CD4-positive, alpha-beta T cell treated with Interleukin-21 for 1 hour (primary cell): ENCODE results near the gene HEPACAM2.

Source experiments
- DNase-seq: peaks from one replicate; pipeline ENCODE4 v3.0.0-alpha.2; 2020

HEPACAM2 gene

GRCh38 chr7:93202594-93203250 is 23.5 kb downstream of the HEPACAM2 start:
- no peak for DNase-seq

DNA sequence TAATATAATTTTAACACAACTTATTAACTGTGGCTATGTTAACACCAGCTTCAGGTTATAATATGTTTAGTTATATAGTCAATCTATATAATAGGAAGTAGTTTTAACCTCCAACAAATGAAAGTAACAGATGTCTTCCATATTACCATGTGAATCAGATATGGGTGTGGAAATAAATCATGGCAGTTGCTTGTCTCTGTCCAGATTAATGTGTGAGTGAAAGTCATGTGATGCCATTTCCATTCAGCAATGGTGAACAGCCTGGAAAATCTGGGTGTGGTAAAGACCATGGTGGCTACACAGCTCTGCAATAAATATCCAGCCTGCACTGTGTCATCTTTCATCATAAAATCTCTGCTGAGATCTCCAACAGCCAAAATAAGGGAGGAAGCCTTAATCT is 27.8 kb downstream of the HEPACAM2 start:
- no peak for DNase-seq

DNA sequence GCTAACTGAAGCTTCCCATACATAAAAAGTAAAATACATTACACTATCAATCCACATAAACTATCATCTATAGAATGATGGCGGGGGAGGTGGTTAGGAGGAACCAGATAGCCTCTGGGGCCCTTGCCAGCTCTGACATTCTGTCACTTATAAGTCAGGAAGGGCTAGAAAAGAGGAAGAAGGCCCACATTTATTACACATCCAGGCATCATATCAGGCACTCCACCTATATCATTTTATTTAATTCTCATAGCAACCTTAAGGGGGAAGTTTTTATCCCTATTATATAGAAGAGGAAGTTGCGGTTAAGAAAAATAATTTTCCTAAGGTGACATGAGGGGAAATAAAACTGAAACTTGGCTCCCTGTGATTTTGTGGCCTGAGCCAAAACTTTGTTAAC is 29.9 kb downstream of the HEPACAM2 start:
- no peak for DNase-seq

DNA sequence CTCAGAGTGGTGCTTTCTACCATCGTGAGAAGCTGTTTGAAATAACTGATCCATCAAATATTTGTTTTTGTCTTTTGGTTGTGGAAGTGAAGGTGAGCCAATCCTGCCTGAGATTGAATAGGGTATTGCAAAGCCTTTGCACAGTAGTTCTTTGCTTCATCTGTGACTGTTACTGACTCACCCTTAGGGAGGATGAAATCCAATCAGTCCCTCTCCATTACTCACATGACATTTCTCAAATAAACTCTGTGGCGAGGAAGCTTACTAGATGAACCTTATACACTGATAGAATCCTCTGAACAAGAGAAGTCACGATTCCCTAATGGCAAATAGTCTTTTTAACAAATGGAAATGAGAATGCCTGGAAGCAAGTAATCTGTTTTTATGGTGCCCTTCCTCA is 31.9 kb downstream of the HEPACAM2 start:
- no peak for DNase-seq

DNA sequence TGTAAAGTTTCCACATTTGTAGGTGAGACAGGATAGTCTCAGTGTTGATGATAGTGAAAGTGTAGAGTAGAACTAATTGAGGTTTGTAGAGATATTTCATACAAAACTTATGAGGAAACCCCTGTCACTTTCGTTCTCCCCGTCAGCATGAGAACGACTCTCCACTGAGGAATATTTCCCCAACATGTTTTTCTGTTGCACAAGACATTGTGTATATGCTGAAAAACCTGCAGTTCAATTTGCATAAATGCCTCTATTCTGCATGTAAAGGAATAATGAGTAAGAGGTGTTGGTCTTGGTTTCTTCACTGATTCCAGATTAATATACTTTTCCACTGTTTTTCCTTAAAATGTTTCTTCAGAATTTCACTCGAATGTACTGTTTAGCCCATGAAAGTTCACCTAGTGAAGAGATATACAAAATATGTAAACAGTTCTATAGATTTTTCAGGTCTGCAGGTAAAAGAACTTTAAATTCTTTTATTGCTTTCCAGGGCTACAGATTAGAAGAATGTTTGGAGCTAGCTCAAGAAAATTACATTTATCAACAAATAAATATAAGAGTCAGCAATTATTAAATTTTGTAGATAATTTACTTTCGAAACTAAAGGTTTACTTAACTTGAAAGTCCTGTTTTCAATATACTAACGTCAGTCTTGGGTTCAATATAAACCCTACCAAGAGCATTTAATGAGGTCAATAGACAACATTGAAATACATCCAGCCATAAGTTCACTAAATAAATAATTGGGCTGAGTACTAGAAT is 37.2 kb downstream of the HEPACAM2 start:
- DNase-seq, result no peak

- no peak for DNase-seq
Measured at GRCh38 chr7:93185303-93186027, 40.8 kb downstream of the HEPACAM2 start.

DNA sequence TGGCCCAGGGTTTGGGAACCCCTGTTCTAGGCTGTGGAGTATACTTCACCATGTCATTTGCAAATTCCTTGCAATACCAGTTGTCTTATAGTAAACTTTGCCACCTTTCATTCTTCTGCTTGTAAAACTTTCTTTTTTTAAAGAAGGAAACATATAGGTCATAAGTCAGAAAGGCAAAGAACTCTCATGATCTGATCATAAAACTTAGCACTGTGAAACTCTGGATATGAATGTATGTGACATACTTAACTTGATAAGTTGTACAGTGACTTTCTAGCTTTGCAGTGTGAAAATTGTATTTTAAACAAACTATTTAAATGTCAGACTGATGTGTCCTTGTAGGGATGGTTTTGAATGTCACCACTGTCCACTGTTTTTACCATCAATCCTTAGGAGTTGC is 47.1 kb downstream of the HEPACAM2 start:
- DNase-seq, result no peak

- DNase-seq, result peak; percentile 5
Measured at GRCh38 chr7:93178213-93178612, 48.1 kb downstream of the HEPACAM2 start.

- DNase-seq, result no peak
Measured at GRCh38 chr7:93176992-93177580, 49.2 kb downstream of the HEPACAM2 start.

DNA sequence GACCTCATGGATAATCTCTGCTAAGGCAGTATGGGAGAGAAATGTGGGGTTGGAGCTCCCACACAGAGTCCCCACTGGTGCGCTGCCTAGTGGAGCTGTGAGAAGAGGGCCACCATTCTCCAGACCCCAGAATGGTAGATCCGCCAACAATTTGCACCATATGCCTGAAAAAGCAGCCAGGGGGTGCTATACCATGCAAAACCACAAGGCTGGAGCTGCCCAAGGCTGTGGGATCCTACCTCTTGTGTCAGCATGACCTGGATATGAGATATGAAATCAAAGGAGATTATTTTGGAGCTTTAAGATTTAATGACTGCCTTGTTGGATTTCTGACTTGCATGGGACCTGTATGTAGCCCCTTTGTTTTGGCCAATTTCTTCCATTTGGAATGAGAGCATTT is 51.0 kb downstream of the HEPACAM2 start:
- DNase-seq, result no peak

DNA sequence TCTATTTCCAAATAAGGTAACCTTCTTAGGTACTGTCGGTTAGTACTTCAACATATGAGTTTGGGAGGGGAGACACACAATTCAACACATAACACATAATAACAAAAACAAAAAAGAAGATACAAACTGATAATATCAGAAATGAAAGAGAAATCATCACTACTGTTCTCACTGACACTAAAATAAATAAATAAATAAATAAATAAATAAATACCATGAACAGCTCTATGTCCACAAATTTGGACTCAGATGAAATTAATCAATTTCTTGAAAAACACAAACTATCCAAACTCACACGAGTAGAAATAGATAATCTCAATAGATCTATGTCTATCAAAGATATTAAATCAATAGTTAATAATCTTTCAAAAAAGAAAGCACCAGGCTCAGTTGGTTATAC is 53.6 kb downstream of the HEPACAM2 start:
- DNase-seq, result no peak

DNA sequence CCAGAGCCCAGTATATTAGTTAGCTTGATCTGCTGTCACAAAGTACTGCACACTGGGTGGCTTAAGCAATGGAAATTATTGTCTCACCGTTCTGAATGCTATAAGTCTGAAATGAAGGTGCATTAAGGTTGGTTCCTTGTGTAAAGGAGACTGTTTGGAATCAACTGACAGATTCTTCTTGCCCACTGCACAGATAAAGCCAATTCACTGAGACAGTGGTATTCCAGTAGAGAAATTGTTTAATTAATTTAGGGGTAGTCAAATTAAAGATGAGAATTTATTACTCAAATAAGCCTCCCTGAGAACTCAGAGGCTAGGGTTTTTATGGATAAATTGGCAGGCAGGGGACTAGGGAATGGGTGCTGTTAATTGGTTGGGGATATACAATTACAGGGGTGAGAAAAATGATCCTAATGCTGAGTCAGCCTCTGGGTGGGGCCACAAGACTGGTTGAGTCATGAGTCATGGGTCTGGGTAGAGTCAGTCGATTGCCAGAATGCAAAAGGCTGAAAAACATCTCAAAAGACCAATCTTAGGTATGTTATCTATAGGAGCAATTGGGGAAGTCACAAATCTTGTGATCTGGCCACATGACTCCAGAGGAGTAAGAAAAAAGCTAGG is 54.6 kb downstream of the HEPACAM2 start:
- no peak for DNase-seq

DNA sequence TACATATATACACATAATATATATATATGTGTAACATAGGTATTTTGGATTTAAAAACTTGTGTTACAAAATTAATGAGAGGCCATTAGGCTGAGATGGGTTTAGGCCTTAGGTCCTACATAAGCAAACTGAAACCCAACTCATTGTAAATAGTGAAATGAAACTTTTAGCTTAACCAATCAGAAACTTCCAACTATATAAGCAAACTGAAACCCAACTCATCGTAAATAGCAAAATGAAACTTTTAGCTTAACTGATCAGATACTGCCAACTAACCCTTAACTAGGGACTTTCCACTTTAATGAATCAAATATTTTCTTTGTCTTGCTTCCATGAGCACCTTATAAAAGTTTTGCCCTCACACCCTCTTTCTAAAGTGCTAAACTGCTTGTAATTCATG is 60.8 kb downstream of the HEPACAM2 start:
- DNase-seq, result peak; percentile 48

DNA sequence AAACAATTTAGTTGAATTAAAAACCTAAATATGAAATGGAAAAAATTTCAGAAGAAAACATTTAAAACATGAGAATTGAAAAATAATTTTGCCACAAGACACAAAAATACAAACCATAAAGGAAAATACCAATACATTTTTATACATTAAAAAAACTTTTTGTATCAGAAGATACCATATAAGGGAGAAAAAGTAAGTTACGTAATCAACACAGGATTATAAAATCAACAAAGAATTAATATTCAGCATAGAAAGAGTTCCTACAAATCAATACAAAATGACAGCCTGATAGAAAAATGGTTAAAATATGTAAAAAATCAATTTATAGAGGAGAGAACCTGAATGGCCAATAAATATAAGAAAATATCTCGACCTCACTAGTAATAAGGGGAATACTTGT is 61.5 kb downstream of the HEPACAM2 start:
- DNase-seq, result no peak

DNA sequence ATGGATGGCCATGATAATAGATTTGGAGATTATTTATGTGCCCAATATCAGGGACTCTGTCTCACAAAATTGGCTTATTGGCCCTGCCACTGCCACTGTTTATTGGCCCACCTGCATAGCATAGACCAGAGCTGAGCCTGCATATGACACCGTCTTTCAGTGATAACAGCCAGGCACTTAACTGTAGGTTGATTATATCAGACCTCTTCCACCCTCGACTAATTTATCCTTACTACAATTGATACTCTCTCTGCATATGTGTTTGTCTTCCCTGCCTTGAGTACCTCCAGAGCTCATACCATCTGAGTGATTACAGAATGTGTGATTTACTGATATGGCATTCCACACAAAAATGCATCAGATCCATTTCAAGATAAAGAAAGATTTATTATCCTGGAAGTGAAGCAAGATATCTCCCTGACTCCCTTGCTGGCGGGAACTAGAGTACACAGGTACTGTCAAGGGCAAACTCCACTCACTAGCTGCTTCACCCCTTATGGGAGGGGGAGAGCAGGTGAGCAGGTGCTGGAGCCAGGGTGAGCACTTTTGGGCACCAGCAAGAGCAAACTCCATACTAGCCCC is 65.0 kb downstream of the HEPACAM2 start:
- DNase-seq, result no peak

DNA sequence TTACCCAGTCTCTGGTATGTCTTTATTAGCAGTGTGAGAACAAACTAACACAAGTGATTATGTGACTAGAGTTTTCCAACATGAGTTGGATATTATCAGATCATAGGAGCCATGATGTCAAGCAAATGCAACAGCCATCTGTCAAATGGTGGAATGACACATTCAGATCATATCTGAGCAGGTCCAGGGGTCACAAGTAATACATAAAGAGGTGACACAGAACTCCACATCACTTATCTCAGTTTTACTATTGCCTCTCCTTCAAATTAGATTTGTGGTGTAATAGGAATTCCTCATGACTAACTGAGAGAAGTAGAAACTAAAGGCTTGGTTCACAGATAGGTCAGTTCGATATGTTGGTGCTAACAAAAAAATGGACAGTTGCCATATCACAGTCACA is 65.9 kb downstream of the HEPACAM2 start:
- no peak for DNase-seq

- no peak for DNase-seq
Measured at GRCh38 chr7:93159490-93159889, 66.8 kb downstream of the HEPACAM2 start.

DNA sequence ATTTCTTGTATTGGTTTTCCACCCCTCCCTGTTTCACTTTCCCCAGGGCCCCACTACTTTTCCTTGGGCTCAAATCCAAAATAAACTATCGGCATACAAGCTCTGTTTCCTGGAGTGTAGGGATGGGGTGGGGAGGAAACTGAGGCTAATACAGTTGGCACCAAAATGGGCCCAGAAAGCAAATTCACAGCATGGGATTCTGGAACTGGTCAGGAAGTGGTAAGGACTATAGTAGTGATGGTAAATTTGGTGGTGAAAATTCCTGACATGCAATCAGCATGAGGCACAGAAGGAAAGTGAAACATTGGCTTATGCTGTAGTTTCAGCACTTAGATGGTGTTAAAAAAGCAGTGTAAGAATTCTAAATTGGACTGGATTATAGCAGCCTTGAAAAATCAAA is 69.4 kb downstream of the HEPACAM2 start:
- DNase-seq, result no peak

- DNase-seq, result no peak
Measured at GRCh38 chr7:93150200-93150835, 76.0 kb downstream of the HEPACAM2 start.

- no peak for DNase-seq
Measured at GRCh38 chr7:93148727-93149126, 77.5 kb downstream of the HEPACAM2 start.

DNA sequence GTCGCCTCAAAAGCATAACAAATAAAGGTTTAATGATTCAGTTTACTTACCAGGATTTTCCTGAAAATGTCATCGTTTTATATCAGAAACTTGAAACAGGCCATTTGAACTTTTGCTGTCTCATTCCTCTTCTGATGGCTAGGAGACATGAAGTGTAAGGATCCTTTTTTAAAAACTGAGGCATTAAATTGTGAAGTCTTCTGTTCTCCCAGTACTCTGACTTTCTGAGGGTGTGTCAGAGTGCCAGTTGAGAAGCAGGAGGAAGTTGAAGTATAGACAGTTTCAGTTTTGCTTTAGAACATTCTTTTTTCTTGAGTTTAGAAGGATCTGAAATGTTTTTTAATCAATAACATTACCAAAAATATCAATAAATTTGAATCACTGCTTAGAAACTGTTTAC is 78.1 kb downstream of the HEPACAM2 start, which contains the start of gene SAMD9L:
Gene SAMD9L, minus strand, starts transcription at position 242 of the 400 bp plus-strand sequence. CDS start 12,414 bp downstream, outside the sequence.
- peak; percentile 36 for DNase-seq

DNA sequence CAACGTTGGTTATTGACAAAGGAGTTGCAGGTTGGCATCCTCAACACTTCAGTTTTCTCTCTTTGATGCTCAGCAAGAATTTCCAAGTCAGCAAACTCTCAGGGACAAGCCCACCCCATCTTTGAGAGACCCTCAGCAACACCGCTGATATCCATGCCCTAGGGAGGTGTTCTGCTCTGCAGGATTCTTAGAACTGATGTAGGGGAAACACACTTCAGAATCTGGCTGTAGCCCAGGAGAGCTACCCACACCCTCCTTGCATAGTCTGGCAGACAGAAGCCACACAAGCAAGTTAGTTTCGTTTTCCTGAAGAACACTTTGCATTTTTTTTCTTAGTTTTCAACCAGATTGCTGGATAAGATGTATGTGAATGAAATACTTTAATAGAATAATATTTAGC is 78.9 kb downstream of the HEPACAM2 start:
- peak; percentile 55 for DNase-seq
